ENCODE measurements around the gene FGGY.
A peak's percentile ranks its signal among the peaks of the same experiment; 100 is the strongest.

FGGY gene

DNA sequence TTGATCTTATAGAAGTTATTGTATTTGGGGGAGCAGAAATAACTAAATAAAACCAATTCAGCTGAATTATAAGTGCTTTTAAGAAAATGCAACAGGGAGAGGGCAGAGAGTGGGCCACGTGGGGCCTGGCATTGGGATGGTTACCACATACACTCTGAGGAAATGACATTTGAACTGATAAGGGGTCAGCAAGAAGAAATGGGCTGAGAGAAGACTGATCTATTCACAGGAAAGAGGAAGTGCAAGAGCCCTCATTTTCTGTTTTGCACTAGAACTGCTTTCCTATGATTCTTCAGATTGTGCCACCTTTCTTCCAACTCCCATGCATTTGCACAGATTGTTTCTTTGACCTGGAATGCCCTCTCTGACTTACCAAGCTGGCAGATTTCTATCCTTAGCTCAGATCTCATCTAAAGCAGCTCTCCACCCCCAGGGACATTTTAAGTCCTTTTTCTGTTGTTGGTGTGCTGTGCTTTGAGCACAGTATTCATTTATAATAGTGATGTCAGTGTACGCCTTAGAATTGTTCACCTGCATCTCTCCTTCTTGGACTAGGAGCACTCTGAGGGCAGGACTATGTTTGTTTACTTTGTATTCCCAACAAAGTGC, 115.9 kb downstream of the FGGY start:
- DNase-seq, result peak in 1 of 56 donors; percentile 14

DNA sequence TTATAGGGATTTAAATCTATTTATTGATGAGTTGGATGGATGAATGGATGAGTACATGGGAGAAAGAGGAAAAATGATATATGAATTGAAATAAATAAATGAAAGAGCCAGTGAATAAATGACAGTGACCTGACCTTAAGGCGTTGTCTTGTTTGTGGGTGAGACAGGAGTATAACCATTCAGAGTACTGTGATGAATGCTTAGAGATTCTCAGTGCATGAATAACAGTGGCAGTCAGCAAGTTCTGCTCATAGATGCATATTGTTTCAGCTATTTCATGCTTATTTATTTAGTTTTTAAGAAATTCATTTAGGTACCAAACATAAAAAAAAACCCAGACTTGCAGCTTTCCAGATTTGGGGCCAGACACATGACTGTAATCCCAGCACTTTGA, 116.4 kb downstream of the FGGY start:
- no peak for DNase-seq

GRCh38 chr1:59414406-59415133, 117.7 kb downstream of the FGGY start:
- DNase-seq, result no peak

DNA sequence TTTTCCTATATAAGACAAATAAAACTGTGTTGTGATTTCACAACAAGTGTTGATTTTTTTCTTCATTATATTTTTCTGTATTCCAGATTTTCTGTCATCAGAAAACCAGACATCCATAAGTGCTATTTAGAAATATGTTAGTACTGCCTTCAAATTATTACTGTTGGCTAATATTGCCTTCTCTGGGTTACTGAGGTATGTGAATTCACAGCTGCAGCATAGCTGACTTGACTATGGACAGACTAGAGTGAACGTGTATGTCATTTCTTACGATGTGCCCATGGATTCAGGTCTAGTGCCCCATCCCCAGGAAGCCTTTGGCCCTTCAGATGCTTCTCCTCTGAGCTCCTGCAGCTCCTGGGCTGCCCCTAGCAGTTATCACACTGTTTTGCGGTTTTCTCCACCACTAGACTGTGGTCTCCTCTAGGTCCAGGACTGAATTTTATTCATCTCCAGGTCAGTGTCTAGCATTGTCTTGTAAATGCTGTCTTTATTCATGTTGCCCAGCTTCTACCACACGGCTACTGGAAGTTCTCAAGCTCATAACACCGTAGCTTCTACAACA, 118.5 kb downstream of the FGGY start:
- DNase-seq, result no peak

- no peak for DNase-seq
Measured at GRCh38 chr1:59415881-59416280, 119.0 kb downstream of the FGGY start.

- DNase-seq, result no peak
Measured at GRCh38 chr1:59417406-59417805, 120.5 kb downstream of the FGGY start.

DNA sequence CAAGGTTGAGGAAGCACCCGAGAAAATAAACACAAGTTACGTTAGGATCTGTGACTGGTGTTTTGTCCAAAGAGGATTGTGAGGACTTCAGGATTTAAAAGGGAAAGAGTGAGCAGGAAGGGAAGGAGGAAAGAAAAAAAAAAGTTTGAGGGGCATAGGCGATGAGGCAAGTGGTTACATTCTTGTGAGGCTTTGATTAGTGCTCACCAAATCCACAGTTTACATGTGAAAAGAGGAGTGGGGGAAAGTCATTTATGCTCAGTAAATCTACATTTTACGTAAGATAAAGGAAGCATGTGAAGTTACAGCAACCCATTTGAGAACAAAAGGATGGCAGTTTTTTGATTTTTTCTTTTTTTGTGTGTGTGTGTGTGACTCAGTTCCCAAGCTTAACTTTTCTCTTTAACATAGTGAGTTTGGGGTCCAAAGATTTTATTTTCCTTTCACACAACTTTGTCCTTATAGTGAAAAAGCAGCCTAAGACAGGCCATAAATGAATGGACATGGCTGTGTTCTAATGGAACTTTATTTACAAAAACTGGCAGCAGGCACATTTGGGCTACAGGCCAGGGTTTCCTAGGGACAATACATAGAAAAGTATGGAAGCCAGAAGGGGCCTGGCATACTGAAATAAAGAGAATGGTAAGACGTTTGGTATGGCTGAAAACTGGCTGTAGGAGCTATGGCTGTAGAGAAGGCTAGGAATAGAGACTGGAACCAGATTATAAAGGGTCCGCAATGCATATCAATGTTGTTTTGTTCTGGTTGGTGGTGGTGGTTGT, 121.7 kb downstream of the FGGY start:
- no peak for DNase-seq

- DNase-seq, result no peak
Measured at GRCh38 chr1:59419361-59420140, 122.7 kb downstream of the FGGY start.

DNA sequence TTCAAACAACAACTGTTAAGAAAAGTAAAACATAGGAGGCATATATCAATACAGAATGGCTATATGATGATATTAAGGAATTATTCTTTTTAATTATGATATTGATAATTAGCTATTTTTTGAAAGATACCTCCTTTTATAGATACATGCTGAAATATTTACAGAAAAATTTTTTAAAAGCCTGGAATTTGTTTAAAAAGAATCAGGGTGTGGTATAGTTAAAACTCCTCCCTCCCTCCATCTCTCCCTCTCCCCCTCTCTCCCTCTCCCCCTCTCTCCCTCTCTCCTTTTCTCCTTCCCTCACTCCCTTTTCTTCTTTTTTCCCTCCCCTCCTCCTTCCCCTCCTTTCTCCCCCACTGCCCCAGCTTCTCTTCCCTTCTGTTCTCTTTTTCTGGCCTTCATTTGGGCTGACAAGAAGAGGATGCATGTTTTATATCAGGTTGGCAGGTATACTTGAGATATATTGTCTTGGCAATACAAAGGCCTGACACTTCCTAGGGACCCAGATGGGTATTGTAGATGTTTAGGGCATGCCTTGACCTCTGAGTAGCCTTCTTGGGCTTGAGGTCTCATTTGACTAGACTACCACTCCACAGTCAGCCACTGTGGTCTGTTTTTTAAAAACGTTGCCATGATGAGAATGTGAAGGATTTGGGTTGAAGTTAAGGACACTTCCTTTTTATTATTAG, 124.5 kb downstream of the FGGY start:
- DNase-seq, result no peak

GRCh38 chr1:59422921-59423575, 126.2 kb downstream of the FGGY start:
- peak in 45 of 56 donors; percentile 3 to 83 (median 34) for DNase-seq

DNA sequence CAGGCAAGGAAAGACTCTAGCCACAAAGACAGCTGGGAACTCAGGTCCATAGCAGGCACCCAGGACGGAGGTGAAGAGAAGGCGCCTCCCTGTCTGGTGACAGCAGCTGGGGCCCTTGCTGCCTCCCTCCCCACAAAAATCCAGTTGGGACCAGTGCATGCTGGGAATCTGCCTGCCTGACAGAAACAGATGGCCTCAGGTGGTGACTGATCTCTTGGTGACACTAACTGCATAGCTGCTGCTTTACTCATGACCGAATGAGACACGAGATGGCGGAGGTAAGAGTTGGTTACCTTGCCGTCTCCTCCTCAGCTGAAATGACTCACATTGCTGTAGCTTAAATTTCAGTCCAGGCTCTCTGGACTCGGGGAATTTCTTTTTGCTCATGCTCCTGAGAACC, 130.3 kb downstream of the FGGY start:
- DNase-seq, result no peak

DNA sequence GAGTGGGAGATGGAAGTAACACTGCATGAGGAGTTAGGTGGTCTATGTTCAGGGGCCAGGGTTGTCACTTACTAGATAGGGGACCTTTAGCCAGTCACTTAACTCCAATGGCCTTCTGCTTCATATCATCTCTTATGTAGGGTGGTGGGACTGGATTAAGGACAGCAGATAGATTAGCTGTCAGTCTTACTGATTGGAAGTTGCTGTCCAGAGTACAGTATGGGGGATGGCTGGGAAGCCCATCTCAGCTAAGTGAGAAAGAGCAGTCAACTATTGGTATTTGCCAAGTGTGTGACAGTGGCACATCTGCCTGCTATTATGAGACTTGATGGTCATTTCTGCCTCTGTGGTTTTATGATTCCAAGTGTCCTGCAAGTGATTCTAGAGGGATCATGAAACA, 130.9 kb downstream of the FGGY start:
- no peak for DNase-seq

- DNase-seq, result no peak
Measured at GRCh38 chr1:59428828-59429227, 131.9 kb downstream of the FGGY start.

DNA sequence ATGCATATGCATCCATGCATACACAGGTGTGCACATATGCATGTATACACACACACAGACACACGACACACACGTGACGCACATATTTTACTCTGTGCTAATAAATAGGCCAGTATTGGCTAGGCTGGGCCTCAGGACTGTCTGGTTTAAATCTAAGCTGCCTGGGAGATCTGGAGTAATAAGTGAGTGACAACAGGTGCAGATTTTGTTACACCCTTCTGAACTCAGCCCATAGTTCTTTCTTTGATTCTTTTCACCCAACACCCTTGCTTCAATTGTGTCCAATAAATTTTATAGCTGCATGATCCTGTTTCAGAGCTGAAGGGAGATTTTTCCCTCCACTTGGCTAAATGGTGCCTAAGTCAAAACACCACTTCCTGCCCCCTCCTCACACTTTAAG, 132.8 kb downstream of the FGGY start:
- no peak for DNase-seq

DNA sequence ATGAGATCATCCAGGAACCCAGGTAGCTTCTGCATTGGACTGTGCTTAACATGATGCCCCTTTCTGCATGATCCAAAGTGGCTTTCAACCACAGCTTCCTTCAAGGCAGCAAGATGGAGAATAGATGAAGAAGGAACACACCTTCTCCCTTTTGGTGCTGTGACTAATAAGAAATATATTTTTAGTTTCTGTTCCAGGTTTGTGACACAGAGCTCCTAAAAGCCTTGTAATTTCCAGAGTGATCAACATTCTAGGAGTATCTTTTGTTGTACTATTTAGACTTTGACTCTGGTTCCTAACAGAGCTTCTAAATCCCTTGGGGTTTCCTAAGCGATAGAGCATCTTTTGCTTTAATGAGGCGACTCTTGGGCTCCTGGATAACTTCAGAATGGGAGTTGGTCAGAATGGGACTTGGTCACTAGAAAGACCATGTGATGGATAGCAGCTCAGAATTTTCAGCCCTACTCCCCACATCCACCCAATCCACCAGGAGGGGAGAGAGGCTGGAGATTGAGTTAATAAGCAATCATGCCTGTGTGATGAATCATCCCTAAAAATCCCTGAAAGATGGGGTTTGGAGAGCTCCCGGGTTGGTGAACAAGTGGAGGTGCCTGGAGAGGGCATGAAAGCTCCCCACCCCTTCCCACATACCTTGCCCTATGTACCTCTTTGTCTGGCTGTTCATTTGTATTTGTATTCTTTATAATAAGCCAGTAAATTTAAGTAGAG, 134.8 kb downstream of the FGGY start:
- no peak for DNase-seq

GRCh38 chr1:59432531-59433439, 135.9 kb downstream of the FGGY start:
- no peak for DNase-seq

GRCh38 chr1:59433440-59433813, 136.5 kb downstream of the FGGY start:
- DNase-seq, result no peak

DNA sequence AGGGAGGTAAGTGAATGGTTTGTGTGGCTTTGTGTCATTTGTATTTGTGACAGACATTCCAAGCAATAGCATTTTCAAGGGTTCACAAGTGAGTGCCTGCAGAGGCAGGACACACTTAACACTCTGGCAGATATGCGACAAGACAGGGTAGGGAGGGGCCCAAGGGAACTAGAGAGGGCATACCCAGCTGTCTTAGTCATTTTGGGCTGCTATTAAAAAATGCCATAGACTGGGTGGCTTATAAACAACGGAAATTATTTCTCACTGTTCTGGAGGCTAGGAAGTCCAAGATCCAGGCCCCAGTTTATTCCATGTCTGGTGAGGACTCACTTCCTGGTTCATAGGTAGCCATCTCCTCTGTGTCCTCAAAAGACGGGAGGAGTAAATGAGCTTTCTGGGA, 137.4 kb downstream of the FGGY start:
- DNase-seq, result no peak

All from amygdala (tissue), 56 donors.